SJSA1 (cell line): ENCODE results near the gene PRIM2. TPM values are rescaled to one million over a fixed set of nuclear protein-coding genes. Genes with fewer than 3 reads are reported as not detected.
"Not testable (repeated sequence)": the region's sequence is repeated elsewhere in the genome, so short reads cannot be mapped to it uniquely, and the experiment has no call there.

Experiments used
- DNase-seq, 2 experiments: peaks; one replicate each; pipeline ENCODE4 v3.0.0-alpha.2; 2015 to 2020; ENCODE audit warnings: low spot score in 2 of 2, low read depth in 1 of 2
- H3K27ac ChIP-seq: fragments of 250-450 bp; sonication (Bioruptor Pico); 2 replicates; pipeline ENCODE4 v1.5.1; 2020; ENCODE audit warnings: mild to moderate bottlenecking, moderate library complexity
- H3K27me3 ChIP-seq: fragments of 250-450 bp; sonication (Bioruptor Pico); replicated peaks from 2 replicates; pipeline ENCODE4 v1.5.1; 2020; ENCODE audit warnings: mild to moderate bottlenecking, moderate library complexity
- H3K36me3 ChIP-seq: fragments of 250-450 bp; sonication (Bioruptor Pico); 2 replicates; pipeline ENCODE4 v1.5.1; 2020; ENCODE audit warnings: mild to moderate bottlenecking
- H3K4me1 ChIP-seq: fragments of 250-450 bp; sonication (Bioruptor Pico); replicated peaks from 2 replicates; pipeline ENCODE4 v1.6.1; 2021; ENCODE audit warnings: mild to moderate bottlenecking
- H3K4me3 ChIP-seq: fragments of 250-450 bp; sonication (Bioruptor Pico); 2 replicates; pipeline ENCODE4 v1.5.1; 2020; ENCODE audit warnings: mild to moderate bottlenecking
- H3K9me3 ChIP-seq: fragments of 250-450 bp; sonication (Bioruptor Pico); replicated peaks from 2 replicates; pipeline ENCODE4 v1.5.1; 2020; ENCODE audit warnings: mild to moderate bottlenecking
- total RNA-seq: library from RNA; depleted of rRNA; stranded (reverse); fragments of >200 nt; shearing (Covaris generic); gene quantifications from 2 replicates; pipeline ENCODE4 v1.2.3, GENCODE V29; 2014

The PRIM2 gene
- total RNA-seq, 1 experiment from 2014 or later, result 58.0 TPM

DNA sequence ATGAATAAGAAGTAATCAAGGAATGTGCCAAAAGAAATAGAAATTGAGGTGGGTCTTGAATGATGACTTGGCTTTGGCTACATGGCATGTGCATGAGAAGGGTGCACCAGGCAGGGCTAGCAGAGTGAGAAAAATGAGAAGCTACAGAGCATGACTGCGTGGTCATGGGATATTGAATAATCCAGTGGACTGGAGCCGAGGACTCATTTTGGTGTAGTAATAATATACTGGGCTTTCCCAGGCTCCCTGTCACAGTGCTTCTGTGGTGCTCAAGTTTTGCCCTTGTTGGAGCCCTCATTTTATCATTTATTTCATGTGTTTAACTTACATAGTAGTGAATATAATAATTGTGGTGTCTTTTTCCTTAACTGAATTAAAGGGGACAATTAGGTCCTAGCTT is 217.7 kb downstream of the PRIM2 start:
- not testable (repeated sequence) for H3K27me3 ChIP-seq, H3K27ac ChIP-seq, H3K36me3 ChIP-seq, H3K4me3 ChIP-seq, H3K9me3 ChIP-seq, H3K4me1 ChIP-seq, DNase-seq

DNA sequence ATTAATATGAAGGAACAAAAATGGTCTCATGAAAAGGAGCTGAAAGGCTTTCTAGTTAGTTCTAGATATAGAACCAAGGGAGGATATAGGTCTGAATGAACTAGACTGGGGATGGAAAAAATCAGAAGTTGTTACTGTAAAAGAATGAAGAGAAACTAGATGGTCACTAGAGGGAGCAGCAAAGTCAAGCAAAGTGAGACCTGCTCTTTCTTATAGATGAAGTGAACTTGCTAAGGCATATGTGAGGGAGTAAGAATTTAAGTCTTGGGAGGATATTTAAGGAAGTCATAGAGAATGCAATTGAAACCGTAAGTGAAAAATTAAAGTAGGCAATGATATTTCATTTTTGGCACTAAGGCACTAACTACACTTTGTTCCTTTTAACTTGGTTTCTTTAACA is 218.6 kb downstream of the PRIM2 start:
- not testable (repeated sequence) for DNase-seq, H3K27ac ChIP-seq, H3K36me3 ChIP-seq, H3K4me3 ChIP-seq, H3K4me1 ChIP-seq, H3K9me3 ChIP-seq, H3K27me3 ChIP-seq

DNA sequence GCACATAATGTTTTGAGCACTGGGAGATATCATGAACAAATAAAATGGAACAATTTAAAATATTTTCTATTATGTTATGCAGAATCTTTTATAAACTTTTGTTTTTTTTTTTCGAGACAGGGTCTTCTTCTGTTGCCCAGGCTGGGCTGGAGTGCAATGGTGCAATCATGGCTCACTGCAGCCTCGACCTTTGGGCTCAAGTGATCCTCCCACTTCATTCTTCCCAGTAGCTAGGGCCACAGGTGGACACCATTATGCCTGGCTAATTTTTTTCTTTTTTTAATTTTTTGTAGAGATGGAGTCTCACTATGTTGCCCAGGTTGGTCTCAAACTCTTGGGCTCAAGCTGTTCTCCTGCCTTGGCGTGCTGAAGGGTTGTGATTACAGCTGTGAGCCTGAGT is 220.5 kb downstream of the PRIM2 start:
- DNase-seq, H3K4me3 ChIP-seq, H3K9me3 ChIP-seq, H3K27me3 ChIP-seq, H3K36me3 ChIP-seq, H3K4me1 ChIP-seq, H3K27ac ChIP-seq: not testable (repeated sequence)

DNA sequence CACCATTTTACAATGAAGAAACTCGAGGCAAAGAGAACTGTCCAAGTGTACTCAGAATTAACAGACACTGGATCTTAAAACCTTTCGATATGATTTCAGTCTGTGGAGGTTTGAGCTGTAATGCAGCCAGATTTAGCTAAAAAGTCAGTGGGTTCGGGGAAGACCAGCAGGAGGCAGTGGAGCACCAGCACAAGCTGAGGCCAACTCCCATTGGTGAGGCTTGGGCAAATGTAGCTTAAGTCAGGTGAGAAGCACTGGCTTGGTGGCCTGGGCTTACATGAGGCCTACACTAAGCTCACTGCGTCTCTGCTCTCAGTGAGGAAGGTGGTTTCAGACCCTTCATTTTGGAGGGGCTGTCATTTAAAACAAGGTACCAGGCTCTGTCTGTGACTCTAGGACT is 234.5 kb downstream of the PRIM2 start:
- DNase-seq, H3K9me3 ChIP-seq, H3K4me1 ChIP-seq, H3K27me3 ChIP-seq, H3K36me3 ChIP-seq, H3K27ac ChIP-seq, H3K4me3 ChIP-seq: not testable (repeated sequence)

DNA sequence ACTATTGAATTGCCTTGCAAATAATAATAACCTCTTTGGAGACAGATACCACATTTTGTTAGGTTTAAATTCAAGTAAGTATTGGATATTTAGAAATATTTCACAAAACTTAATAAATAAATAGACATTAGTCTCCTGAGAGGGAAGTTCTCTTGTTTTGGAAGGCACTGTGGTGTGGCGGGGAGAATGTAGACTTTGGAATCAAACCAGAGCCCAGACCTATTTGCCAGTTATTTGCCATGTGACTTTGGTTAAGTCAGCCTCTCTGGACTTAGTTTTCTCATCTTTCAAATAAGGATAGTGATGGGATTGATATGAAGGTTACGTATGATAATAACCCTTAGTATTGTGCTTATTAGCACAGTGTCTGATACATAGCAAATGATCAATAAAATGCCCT is 240.4 kb downstream of the PRIM2 start:
- DNase-seq, H3K27ac ChIP-seq, H3K4me3 ChIP-seq, H3K36me3 ChIP-seq, H3K4me1 ChIP-seq, H3K9me3 ChIP-seq, H3K27me3 ChIP-seq: not testable (repeated sequence)

DNA sequence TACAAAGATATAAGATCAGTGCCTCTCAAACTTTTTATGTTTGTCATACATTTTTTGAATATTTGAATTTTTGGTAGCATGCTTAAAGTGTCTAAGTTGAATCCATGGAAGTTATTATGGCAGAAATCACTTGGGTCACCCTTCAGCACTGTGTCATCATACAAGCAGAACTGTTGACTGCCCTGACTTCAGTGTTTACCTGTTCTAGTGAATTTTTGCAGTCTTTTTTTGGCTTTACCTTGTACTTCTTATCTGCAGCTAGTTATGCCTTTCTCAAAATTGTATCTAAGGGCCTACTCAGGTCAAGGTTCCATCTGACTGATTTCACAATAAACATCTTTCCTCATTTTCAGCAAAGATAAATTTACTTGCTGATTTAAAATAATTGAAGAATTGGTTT is 241.7 kb downstream of the PRIM2 start:
- H3K4me1 ChIP-seq, H3K27ac ChIP-seq, H3K9me3 ChIP-seq, DNase-seq, H3K4me3 ChIP-seq, H3K27me3 ChIP-seq, H3K36me3 ChIP-seq: not testable (repeated sequence)

DNA sequence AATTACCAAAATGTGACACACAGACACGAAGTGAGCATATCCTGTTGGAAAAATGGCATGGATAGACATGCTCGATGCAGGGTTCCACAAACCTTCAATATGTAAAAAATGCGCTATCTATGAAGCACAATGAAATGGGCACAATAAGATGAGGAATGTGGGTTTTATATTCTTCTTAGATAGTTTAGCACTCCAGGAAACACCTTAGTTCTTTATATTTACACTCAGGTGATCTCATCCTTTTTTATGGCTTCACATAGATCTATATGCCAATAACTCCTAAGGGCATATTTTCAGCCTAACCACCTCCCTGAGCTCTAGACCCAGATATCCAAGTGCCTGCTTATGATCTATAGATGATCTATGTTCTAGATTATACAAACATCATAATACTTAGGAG is 244.8 kb downstream of the PRIM2 start:
- not testable (repeated sequence) for H3K27me3 ChIP-seq, H3K4me3 ChIP-seq

DNA sequence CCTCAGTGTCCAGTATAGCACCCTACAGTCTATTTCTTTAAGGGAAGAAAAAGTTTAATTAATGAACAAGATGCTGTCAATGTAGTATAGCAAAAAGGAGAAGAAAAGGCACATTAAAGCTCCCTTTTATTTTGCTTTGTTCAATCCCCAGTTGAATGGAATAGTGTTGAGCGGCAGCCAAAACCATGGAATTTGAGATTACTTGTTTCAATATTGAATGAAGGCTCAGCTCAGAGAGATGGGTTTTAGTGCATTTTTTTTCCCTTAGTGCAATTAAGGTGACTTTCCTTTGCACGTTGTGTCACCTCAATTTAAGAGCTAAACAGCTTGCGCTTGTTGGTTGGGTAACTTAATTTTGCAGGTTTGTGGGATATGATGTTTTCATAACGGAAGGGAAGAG is 254.7 kb downstream of the PRIM2 start:
- H3K4me3 ChIP-seq, H3K27me3 ChIP-seq, H3K4me1 ChIP-seq, H3K9me3 ChIP-seq, H3K36me3 ChIP-seq, H3K27ac ChIP-seq, DNase-seq: not testable (repeated sequence)

More for the DNA sequence above, 244.8 kb downstream of the PRIM2 start:
- not testable (repeated sequence) for H3K27ac ChIP-seq, H3K4me1 ChIP-seq, H3K9me3 ChIP-seq, H3K36me3 ChIP-seq, DNase-seq

DNA sequence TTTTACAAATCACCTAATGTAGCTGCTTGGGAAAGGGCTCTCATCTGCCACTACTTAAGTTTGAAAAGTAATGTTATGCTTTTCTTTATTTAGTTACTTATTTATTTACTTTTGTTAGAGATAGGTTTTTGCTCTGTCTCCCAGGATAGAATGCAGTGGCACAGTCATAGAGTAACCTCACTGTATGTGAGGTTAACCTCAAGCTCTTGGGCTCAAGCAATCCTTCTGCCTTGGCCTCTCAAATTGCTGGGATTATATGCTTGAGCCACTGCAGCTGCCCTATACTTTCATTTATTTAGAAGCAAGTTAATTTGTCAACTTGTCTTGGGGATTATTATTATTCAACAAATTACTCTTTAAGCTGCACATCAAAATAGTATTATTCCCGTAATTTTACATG is 255.4 kb downstream of the PRIM2 start:
- not testable (repeated sequence) for H3K4me3 ChIP-seq

DNA sequence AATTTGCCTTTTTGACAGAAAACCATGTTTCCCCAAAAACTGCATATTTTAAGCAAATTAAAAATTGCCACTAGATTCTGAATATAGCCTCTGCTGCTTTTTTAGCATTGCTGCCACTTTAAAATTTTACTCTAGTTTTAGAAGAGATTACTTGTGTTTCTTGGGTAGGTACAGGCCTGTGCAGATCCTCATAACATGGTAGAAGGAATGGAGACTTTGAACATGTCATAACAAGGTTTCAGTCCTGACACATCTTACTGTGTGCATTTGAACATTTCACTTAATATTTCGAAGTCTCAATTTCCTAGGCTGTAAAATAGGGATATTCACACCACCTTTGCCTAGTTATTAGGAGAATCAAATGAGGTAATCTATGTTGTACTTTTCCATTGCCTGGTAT is 259.6 kb downstream of the PRIM2 start:
- not testable (repeated sequence) for H3K9me3 ChIP-seq, DNase-seq, H3K36me3 ChIP-seq, H3K27ac ChIP-seq, H3K4me3 ChIP-seq, H3K27me3 ChIP-seq, H3K4me1 ChIP-seq

More for the DNA sequence above, 255.4 kb downstream of the PRIM2 start:
- not testable (repeated sequence) for H3K9me3 ChIP-seq, H3K27me3 ChIP-seq, H3K27ac ChIP-seq, DNase-seq, H3K4me1 ChIP-seq, H3K36me3 ChIP-seq

DNA sequence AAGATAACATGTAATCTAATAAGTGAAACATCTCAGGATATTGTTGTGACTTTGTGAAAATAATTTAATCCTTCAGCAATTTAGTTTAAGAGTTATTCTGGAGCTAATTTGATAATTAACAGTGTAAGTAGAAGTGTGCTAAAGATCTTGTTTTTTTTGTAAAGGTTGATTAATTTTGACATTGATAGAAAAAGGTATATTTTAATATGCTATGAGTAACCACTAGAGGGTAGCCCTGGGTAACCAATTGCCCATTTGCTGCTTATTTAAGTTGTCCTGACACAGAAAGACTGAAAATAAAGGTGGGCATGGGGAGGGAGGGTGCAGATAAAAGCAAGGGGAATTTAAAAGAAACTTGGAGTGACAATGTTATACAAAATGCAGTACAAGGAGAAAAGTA is 262.1 kb downstream of the PRIM2 start:
- H3K27ac ChIP-seq, H3K36me3 ChIP-seq, H3K9me3 ChIP-seq, H3K4me1 ChIP-seq, DNase-seq, H3K27me3 ChIP-seq, H3K4me3 ChIP-seq: not testable (repeated sequence)

DNA sequence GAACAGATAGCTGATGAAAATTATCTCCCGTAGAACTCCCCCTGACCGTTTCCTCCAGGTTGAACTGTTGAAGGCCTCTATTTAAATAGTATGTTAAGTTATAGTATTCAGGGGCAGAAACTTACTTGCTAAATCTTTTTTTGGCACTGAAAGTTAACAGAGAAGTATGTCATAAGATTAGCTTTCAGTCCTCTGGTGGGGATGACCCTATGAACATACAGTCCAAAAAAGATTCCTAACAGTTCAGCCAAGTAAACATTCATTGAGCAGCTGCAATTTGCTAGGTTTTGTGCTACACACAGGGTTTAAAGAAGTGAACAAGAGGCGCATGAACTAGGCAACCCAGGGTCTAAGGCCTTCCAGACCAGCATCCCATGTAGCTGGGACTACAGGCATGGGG is 264.2 kb downstream of the PRIM2 start:
- H3K4me3 ChIP-seq, H3K36me3 ChIP-seq, H3K9me3 ChIP-seq, H3K27me3 ChIP-seq, H3K4me1 ChIP-seq, H3K27ac ChIP-seq, DNase-seq: not testable (repeated sequence)

DNA sequence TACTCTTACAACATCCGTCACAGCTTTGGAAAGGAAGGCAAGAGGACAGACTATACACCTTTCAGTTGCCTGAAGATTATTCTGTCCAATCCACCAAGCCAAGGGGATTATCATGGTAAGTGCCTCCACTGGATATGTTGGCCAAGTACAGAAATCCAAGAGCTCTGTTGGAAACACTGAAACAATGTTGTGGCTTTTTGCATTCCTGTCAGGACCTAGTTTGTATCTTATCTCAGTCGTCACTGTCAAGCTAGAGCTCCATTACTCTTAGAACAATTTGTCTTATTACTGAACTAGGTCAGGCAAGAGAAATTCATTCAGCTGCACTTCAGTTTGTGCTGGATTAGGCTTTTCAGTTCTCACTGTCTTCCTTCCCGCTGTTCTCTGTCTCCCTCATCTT is 283.7 kb downstream of the PRIM2 start:
- not testable (repeated sequence) for H3K27ac ChIP-seq, H3K36me3 ChIP-seq, H3K4me3 ChIP-seq, H3K4me1 ChIP-seq, H3K27me3 ChIP-seq, DNase-seq, H3K9me3 ChIP-seq

DNA sequence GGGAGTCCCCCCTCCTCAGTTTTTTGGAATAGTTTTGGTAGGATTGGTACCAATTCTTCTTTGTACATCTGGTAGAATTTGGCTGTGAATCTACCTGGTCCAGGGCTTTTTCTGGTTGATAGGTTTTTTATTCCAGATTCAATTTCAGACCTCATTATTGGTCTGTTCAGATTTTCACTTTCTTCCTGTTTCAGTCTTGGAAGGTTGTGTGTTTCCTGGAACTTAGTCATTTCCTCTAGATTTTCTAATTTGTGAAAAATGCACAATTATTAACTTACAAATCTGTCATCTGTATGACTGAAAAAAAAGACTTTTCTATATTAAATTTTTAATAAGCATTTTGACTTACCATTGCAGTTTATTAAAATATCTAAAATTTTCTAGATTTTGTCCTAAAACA is 287.9 kb downstream of the PRIM2 start:
- not testable (repeated sequence) for H3K27me3 ChIP-seq, H3K9me3 ChIP-seq, H3K27ac ChIP-seq, H3K4me3 ChIP-seq, DNase-seq, H3K36me3 ChIP-seq, H3K4me1 ChIP-seq

DNA sequence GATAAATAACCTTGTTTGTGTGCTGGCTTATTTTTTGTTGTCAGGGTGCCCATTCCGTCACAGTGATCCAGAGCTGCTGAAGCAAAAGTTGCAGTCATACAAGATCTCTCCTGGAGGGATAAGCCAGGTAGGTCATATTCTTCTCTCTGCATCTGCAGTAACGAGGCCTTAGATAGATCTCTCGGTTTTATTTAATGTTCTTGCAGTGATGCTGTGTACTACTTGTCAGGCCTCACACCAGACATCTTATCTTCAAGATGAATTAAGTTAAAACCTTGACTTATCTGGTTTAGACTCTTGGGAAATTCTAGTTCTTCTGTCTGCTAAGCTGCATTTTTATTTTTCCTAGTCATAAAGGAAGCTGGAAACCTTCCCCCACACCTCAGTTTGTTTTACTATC is 288.9 kb downstream of the PRIM2 start:
- not testable (repeated sequence) for H3K27me3 ChIP-seq, H3K4me1 ChIP-seq, DNase-seq, H3K36me3 ChIP-seq, H3K4me3 ChIP-seq, H3K27ac ChIP-seq, H3K9me3 ChIP-seq

DNA sequence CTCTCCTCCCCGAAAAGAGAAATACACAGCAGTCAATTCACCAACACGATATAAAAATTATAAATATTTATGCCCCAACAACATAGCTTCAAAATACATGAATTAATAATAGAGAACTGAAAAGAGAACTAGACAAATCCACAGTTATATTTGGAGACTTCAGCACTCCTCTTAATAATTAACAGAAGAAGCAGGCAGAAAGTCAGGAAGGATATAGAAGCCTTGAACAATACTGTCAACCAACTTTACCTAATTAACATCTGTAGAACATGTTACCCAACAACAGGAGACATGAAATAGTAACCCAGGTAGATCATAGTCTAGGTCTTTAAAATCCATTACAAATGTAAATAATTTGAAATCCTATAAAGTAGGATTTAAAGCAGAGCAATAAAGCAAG is 293.2 kb downstream of the PRIM2 start:
- not testable (repeated sequence) for H3K27me3 ChIP-seq, H3K4me1 ChIP-seq, DNase-seq, H3K27ac ChIP-seq, H3K9me3 ChIP-seq, H3K36me3 ChIP-seq, H3K4me3 ChIP-seq
